ENCODE measurements around the gene DNAH17. TPM values are rescaled to one million over a fixed set of nuclear protein-coding genes. Genes with fewer than 3 reads are reported as not detected.

DNAH17 gene
- total RNA-seq, 1 experiment from 2014 or later, result 0.11 TPM

GRCh38 chr17:78528541-78528940 is 48.7 kb downstream of the DNAH17 start:
- TF ChIP-seq CTCF (conservative IDR thresholded peaks at IDR 0.05; ENCODE audit: low read depth, low read length) (no peak), EZH2 (IDR thresholded peaks at IDR 0.05; ENCODE audit: borderline replicate concordance, low read depth, low read length, poor library complexity, severe bottlenecking) (no peak)
- CTCF ChIA-PET, result no interaction called here

GRCh38 chr17:78527345-78527744 is 49.9 kb downstream of the DNAH17 start:
- POLR2A ChIA-PET (ENCODE audit: low non-redundant PET), result no interaction called here
- no peak for TF ChIP-seq CTCF (conservative IDR thresholded peaks at IDR 0.05; ENCODE audit: low read depth, low read length)
- TF ChIP-seq EZH2 (IDR thresholded peaks at IDR 0.05; ENCODE audit: borderline replicate concordance, low read depth, low read length, poor library complexity, severe bottlenecking), result no peak
- Histone ChIP-seq H3K27me3 (replicated peaks; ENCODE audit: insufficient read depth, low read depth, low read length, poor library complexity) (no peaks in the 10 kb centered on the region), H3K4me1 (ENCODE audit: insufficient read depth, low read length, poor library complexity, severe bottlenecking) (no peaks in the 10 kb centered on the region), H3K36me3 (ENCODE audit: insufficient read depth, low read length, poor library complexity, severe bottlenecking) (no peaks in the 10 kb centered on the region), H3K4me3 (ENCODE audit: low read depth, low read length, poor library complexity, severe bottlenecking) (no peak overlapping the region), H3K27ac (ENCODE audit: low read depth, low read length, poor library complexity, severe bottlenecking) (no peak overlapping the region), H3K9me3 (ENCODE audit: low read depth, low read length, poor library complexity, severe bottlenecking) (no peaks in the 10 kb centered on the region)
- DNase-seq (ENCODE audit: low spot score), result no peak
- intact Hi-C loops (cut with micrococcal nuclease; ENCODE audit: unreplicated experiment), result no loop called here
- no TSS peak for BruUV-seq (replicated peaks)
- CTCF ChIA-PET, result interaction anchor here (0.6 kb wide), 1 partner anchor 115 kb away, joined by 4 read pairs; no protein-coding TSS in a partner anchor

More at GRCh38 chr17:78528541-78528940, 48.7 kb downstream of the DNAH17 start:
- H3K9me3 ChIP-seq (ENCODE audit: low read depth, low read length, poor library complexity, severe bottlenecking), result no peaks in the 10 kb centered on the region
- POLR2A ChIA-PET (ENCODE audit: low non-redundant PET), result no interaction called here
- H3K36me3 ChIP-seq (ENCODE audit: insufficient read depth, low read length, poor library complexity, severe bottlenecking), result no peaks in the 10 kb centered on the region
- H3K4me1 ChIP-seq (ENCODE audit: insufficient read depth, low read length, poor library complexity, severe bottlenecking), result no peaks in the 10 kb centered on the region
- H3K27me3 ChIP-seq (replicated peaks; ENCODE audit: insufficient read depth, low read depth, low read length, poor library complexity), result no peaks in the 10 kb centered on the region
- H3K27ac ChIP-seq (ENCODE audit: low read depth, low read length, poor library complexity, severe bottlenecking), result no peak overlapping the region
- no peak for DNase-seq (ENCODE audit: low spot score)
- no peak overlapping the region for H3K4me3 ChIP-seq (ENCODE audit: low read depth, low read length, poor library complexity, severe bottlenecking)
- intact Hi-C loops (cut with micrococcal nuclease; ENCODE audit: unreplicated experiment), result no loop called here
- no TSS peak for BruUV-seq (replicated peaks)

- H3K4me3 ChIP-seq (ENCODE audit: low read depth, low read length, poor library complexity, severe bottlenecking), result no peak overlapping the region
- DNase-seq (ENCODE audit: low spot score), result no peak
- H3K27me3 ChIP-seq (replicated peaks; ENCODE audit: insufficient read depth, low read depth, low read length, poor library complexity), result no peaks in the 10 kb centered on the region
- H3K36me3 ChIP-seq (ENCODE audit: insufficient read depth, low read length, poor library complexity, severe bottlenecking), result no peaks in the 10 kb centered on the region
- intact Hi-C loops (cut with micrococcal nuclease; ENCODE audit: unreplicated experiment), result no loop called here
- H3K27ac ChIP-seq (ENCODE audit: low read depth, low read length, poor library complexity, severe bottlenecking), result no peak overlapping the region
- H3K4me1 ChIP-seq (ENCODE audit: insufficient read depth, low read length, poor library complexity, severe bottlenecking), result no peaks in the 10 kb centered on the region
- no TSS peak for BruUV-seq (replicated peaks)
- POLR2A ChIA-PET (ENCODE audit: low non-redundant PET), result no interaction called here
- TF ChIP-seq CTCF (conservative IDR thresholded peaks at IDR 0.05; ENCODE audit: low read depth, low read length) (no peak), EZH2 (IDR thresholded peaks at IDR 0.05; ENCODE audit: borderline replicate concordance, low read depth, low read length, poor library complexity, severe bottlenecking) (no peak)
- CTCF ChIA-PET, result no interaction called here
- no peaks in the 10 kb centered on the region for H3K9me3 ChIP-seq (ENCODE audit: low read depth, low read length, poor library complexity, severe bottlenecking)
Measured at GRCh38 chr17:78526231-78527025, 50.8 kb downstream of the DNAH17 start.
